GM12891 (cell line): ENCODE measurements around the gene AGPAT4.

Source experiments
- POLR2A ChIP-seq: IDR thresholded peaks from 2 replicates; pipeline ENCODE4 v1.6.1; 2011; ENCODE audit warnings: low read depth, low read length, control low read depth
- POLR2AphosphoS5 ChIP-seq: IDR thresholded peaks from 2 replicates; pipeline ENCODE4 v1.6.1; 2011; ENCODE audit warnings: low read depth, low read length, control low read depth
- POU2F2 ChIP-seq: IDR thresholded peaks from 2 replicates; pipeline ENCODE4 v1.6.1; 2011; ENCODE audit warnings: low read depth, mild to moderate bottlenecking, control low read depth, low read length, moderate library complexity
- SPI1 ChIP-seq: IDR thresholded peaks from 2 replicates; pipeline ENCODE4 v1.6.1; 2011; ENCODE audit warnings: low read depth, low read length, control low read depth
- TAF1 ChIP-seq: IDR thresholded peaks from 2 replicates; pipeline ENCODE4 v1.6.1; 2011; ENCODE audit warnings: low read depth, low read length, control low read depth

DNA sequence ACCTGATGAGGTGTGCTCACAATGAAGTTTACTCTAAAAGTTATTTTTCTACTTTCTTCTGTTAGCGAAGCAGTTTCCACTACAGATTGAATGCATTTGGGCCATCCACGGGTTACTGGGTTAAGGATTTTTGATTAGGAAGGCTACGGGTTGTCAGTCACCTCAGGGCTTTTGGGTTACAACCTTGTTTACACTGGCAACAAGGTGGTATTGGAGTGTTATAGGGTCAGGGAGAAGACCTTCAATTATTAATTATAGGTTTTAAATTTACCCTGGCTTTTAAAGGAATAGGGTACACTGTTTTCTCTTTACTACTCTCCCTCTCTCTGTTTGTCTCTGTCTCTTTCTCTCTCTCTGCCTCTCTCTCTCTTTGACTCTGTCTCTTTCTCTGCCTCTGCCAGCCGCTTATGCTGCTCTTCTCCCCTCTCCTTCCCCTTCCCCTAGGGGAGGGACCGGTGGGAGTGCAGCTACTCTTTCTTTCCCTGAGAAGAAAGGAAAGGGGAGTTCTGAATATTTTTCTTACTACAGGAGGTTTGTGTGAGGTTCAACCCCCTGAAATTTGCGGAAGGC is 40.2 kb upstream of the AGPAT4 start:
- TF ChIP-seq POLR2A (no peak), POLR2AphosphoS5 (no peak), TAF1 (no peak), SPI1 (no peak), POU2F2 (no peak)
